Heart right ventricle (tissue), 16 donors: ENCODE measurements around the gene ATP11A. TPM values are rescaled to one million over a fixed set of nuclear protein-coding genes. Genes with fewer than 3 reads are reported as not detected.
A peak's percentile ranks its signal among the peaks of the same experiment; 100 is the strongest.

Source experiments
- ATAC-seq, 8 donors: fragments of 200-7000 bp; cut with Tn5 transposase; one replicate each; pipeline ENCODE4 v1.9.1; 2020; ENCODE audit warnings: mild to moderate bottlenecking in 8 of 8, moderate library complexity in 8 of 8, moderate number of reproducible peaks in 1 of 8
- DNase-seq, 2 donors: peaks; one replicate each; pipeline ENCODE4 v3.0.0-alpha.2; 2020
- H3K27ac ChIP-seq, 10 donors: fragments of 200-600 bp; sonication (generic) in 2 of 10; one replicate each; pipeline versions ENCODE4 v1.5.0 to v1.8.0; 2020 to 2022; ENCODE audit warnings: mild to moderate bottlenecking in 3 of 10
- H3K27me3 ChIP-seq, 7 donors: fragments of 200-600 bp; one replicate each; pipeline ENCODE4 v1.8.0; 2021 to 2022; ENCODE audit warnings: mild to moderate bottlenecking in 2 of 7
- H3K36me3 ChIP-seq, 9 donors: fragments of 200-600 bp; sonication (generic) in 1 of 9; one replicate each; pipeline versions ENCODE4 v1.5.0 to v1.8.0; 2020 to 2022; ENCODE audit warnings: mild to moderate bottlenecking in 2 of 9
- H3K4me1 ChIP-seq, 9 donors: fragments of 200-600 bp; sonication (generic) in 1 of 9; one replicate each; pipeline versions ENCODE4 v1.5.0 to v1.8.0; 2020 to 2022; ENCODE audit warnings: mild to moderate bottlenecking in 4 of 9
- H3K4me3 ChIP-seq, 10 donors: fragments of 200-600 bp; sonication (generic) in 2 of 10; one replicate each; pipeline versions ENCODE4 v1.5.0 to v1.8.0; 2020 to 2022; ENCODE audit warnings: mild to moderate bottlenecking in 7 of 10, moderate library complexity in 2 of 10
- H3K9me3 ChIP-seq, 11 donors: fragments of 200-600 bp in 10 of 11; sonication (generic) in 2 of 11; one replicate each; pipeline versions ENCODE4 v1.5.0 to v1.8.0; 2013 to 2022; ENCODE audit warnings: mild to moderate bottlenecking in 2 of 11, control low read depth in 1 of 11, moderate library complexity in 1 of 11
- WGBS, 2 donors: extraction: QIAGEN DNeasy Blood & Tissue Kit; methylation state at CpG; one replicate each; pipeline ENCODE4 v1.1.7; 2013; ENCODE audit warnings: inconsistent platforms in 1 of 2; 5-methylcytosine and 5-hydroxymethylcytosine counted together
- intact Hi-C, 10 donors: fragments of 100-400 bp; cut with DNase I; formaldehyde crosslinking; loops; one replicate each; pipeline versions ENCODE4 v1.11.1 to v1.14.2; 2022
- polyA plus RNA-seq, 2 donors: library from polyadenylated mRNA; stranded (reverse); fragments of 200-250 nt; gene quantifications; one replicate each; pipeline ENCODE4 v1.2.3, GENCODE V29; 2013
- total RNA-seq, 10 donors: library from RNA; stranded (reverse); fragmentation: NEBNext Ultra II Directional in 3 of 10; extraction: Animal tissue kit (Norgen Biotek cat#: 25700) in 3 of 10; gene quantifications; one replicate each; pipeline versions ENCODE4 v1.2.1 to v1.2.4, GENCODE V29; 2021 to 2023
- TF ChIP-seq, protein P1 (sequence below), 9 donors: fragments of 200-600 bp; sonication (generic) in 2 of 9; IDR thresholded peaks; one replicate each; pipeline versions ENCODE4 v1.5.0 to v1.8.0; 2021 to 2022; ENCODE audit warnings: antibody characterized with exemption in 9 of 9, mild to moderate bottlenecking in 5 of 9, moderate library complexity in 1 of 9
- donor health status: Arrhythmogenic right ventricular cardiomyopathy.
- donor health status: ischemic (EF 13 %, LVEDD 7.1; RV severe dilation, severe dysfunction).
- donor health status: healthy with polysubstance abuse.
- donor health status: DM: no; HTN: yes; CAD: no.
- donor health status: DM: no; HTN: no; CAD: no.
- donor health status: ischemic (EF 25% LVEDD 6.9; RV normal size, moderate dysfunction).
- donor health status: ischemic (EF 25% LVEDD 5.7; RV mildly dilated, moderate dysfunction).
- donor health status: healthy.
- donor health status: DM: yes; HTN: yes; CAD: no.
- donor health status: Ischemic cardiomyopathy.
- donor health status: ischemic (EF 35%, LVEDD 5.7; RV mildly dilated, moderate dysfunction).
- donor health status: nonischemic (EF 11% LVEDD 7.7; RV severe dilation, severe dysfunction).
- donor health status: DM: yes; HTN: yes; CAD: no.
- donor health status: PGD.
- donor health status: ischemic (EF 29% LVEDD 5.4; RV normal size, mild dysfunction).
- donor health status: nonischemic (EF 23%, LVEDD 6.1; RV moderate dilation, normal function).

ATP11A gene
- total and polyA plus RNA-seq, 12 donors = 20.0 to 164 (median 107) TPM

DNA sequence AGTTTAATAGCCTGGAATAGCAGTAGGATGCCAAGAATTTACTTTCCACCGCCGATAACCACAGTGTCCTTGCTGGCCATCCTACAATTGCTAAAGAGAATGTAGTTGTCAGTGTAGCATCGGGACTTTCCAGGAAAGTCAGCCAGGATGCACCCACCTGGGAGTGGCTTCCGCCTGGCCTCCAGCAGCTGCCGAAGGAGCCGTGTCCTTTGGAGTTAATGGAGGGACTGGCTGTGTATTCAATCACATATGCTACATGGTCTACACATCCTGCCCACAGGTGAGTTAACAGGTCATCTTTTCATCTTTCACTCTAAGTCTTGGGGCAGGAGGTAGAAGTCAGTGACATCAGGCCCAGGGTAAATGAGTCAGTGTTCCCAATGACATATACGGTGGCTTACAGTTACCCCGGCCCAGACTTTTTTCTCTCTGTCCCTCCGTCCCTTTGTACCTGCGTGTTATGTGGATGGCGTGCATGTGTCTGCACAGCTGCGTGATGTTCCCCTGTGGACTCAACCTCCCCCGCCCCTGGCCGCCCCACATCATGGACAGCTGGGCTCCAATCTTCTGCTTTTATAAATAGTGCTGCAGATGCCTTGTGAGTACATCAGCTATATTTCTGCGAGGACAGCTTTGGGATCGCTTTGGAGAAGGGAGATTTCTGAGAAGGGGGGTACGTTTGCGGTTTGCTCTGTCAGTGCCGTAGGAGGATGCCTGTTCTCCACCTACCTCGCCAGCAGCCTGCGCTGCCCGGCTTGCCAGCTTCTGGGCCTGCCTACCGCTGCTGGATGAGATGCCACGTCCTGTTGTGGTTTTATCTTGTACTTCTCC lies 63.1 kb downstream of the ATP11A start:
- H3K27me3 ChIP-seq = no peaks in the 10 kb centered on the region
- no peak for DNase-seq
- no peak overlapping the region for H3K4me3 ChIP-seq
- WGBS, 2 donors = 66 to 67% methylated on average over 24 of the region's 24 CpGs
- peak in 3 of 8 donors; percentile 46 to 59 (median 47) for ATAC-seq
- H3K36me3 ChIP-seq = no peaks in the 10 kb centered on the region
- peaks cover 0 to 5% (median 0%) of the 10 kb centered on the region in 11 donors for H3K9me3 ChIP-seq
- TF ChIP-seq, protein P1, sequence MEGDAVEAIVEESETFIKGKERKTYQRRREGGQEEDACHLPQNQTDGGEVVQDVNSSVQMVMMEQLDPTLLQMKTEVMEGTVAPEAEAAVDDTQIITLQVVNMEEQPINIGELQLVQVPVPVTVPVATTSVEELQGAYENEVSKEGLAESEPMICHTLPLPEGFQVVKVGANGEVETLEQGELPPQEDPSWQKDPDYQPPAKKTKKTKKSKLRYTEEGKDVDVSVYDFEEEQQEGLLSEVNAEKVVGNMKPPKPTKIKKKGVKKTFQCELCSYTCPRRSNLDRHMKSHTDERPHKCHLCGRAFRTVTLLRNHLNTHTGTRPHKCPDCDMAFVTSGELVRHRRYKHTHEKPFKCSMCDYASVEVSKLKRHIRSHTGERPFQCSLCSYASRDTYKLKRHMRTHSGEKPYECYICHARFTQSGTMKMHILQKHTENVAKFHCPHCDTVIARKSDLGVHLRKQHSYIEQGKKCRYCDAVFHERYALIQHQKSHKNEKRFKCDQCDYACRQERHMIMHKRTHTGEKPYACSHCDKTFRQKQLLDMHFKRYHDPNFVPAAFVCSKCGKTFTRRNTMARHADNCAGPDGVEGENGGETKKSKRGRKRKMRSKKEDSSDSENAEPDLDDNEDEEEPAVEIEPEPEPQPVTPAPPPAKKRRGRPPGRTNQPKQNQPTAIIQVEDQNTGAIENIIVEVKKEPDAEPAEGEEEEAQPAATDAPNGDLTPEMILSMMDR (IDR thresholded peaks at IDR 0.05) = peak in 1 of 9 donors; percentile 10
- H3K4me1 ChIP-seq = peaks cover 2 to 31% (median 22%) of the 10 kb centered on the region in 9 donors
- H3K27ac ChIP-seq = no peak overlapping the region
- intact Hi-C loops = no loop called here

DNA sequence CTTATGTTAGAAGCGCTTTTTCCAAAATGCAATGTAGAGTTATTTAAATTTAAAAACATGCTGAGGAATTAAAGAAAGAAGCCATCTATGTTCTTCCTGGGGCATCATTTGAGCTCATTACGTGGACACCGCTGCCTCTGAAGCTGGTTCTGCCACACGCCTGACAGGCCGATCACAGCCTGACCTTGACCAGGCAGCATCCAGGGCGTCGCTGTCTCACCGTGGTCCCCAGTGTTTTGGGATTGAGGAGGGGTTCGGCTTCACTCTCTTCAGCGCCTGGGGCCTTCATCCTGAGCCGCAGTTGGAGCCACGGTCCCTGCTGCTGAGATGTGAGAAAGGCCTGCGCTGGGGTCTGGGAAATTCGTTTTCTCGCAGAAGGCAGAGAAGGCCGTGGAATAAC lies 64.0 kb downstream of the ATP11A start:
- Histone ChIP-seq H3K4me1 (peaks cover 2 to 28% (median 22%) of the 10 kb centered on the region in 9 donors), H3K9me3 (peaks cover 0 to 5% (median 0%) of the 10 kb centered on the region in 11 donors), H3K4me3 (no peak overlapping the region), H3K27me3 (no peaks in the 10 kb centered on the region), H3K36me3 (no peaks in the 10 kb centered on the region), H3K27ac (no peak overlapping the region)
- WGBS, 2 donors = 86 to 87% methylated on average over 16 of the region's 16 CpGs
- TF ChIP-seq, protein P1 (IDR thresholded peaks at IDR 0.05) = no peak
- DNase-seq = no peak
- intact Hi-C loops = no loop called here
- ATAC-seq = no peak

DNA sequence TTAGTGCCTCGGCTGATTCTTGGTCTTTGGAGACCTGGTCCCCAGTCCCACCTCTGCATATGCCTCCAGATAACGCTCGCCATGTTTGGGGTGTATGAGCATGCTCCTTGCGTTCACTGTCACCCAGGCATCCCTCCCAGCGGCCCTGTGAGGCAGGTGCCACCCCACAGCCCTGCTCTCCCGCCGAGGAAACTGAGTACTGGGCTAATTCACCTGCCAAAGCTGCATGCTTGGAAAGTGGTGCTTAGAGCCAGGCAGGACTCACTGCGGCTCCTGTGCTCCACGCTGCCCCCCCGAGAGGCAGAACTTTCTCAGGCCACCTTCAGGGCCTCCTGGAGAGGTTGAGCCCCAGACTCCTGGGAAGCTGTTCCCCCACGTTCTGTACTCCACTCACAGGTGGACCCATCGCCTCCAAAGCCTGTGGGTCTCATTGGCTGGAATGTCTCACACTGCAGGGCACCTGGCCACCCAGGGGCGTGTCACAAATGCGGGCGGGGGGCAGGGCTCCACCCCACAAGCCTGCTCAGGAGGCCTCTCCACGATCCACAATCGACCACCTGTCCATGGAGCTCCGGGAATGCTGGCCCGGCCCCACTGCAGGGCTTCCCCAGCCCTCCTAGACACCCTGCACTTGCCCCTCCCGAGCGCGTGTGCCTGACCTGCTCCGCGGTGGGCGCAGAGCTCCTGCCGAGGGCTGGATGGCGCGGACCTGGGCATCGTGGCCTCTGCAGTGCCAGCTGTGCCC lies 64.6 kb downstream of the ATP11A start:
- Histone ChIP-seq H3K4me3 (no peak overlapping the region), H3K4me1 (peaks cover 0 to 24% (median 16%) of the 10 kb centered on the region in 9 donors), H3K36me3 (no peaks in the 10 kb centered on the region), H3K9me3 (peaks cover 0 to 5% (median 0%) of the 10 kb centered on the region in 11 donors), H3K27me3 (no peaks in the 10 kb centered on the region), H3K27ac (no peak overlapping the region)
- whole genome bisulfite sequencing, 2 donors = 94 to 95% methylated on average over 29 of the region's 29 CpGs
- no peak for DNase-seq
- ATAC-seq = peak in 4 of 8 donors; percentile 13 to 42 (median 24)
- TF ChIP-seq, protein P1 (IDR thresholded peaks at IDR 0.05) = no peak
- intact Hi-C loops = no loop called here

DNA sequence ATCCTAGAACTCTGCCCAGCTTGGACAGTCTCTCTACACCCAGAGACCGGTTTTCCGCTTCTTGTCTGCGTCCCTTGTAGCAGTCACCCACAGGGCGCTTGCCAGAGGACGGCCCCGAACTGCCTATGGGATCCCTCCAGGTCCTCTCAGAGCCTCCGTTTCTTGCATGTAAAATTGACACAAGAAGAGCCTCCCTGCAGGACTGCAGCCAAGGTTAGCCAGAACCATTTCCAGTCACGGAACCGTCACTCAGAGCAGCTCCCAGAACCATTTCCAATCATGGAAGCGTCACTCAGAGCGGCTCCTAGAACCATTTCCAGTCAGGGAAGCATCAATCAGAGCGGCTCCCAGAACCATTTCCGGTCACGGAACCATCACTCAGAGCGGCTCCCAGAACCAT lies 65.5 kb downstream of the ATP11A start:
- TF ChIP-seq, protein P1 (IDR thresholded peaks at IDR 0.05) = no peak
- WGBS, 2 donors = 86 to 90% methylated on average over 15 of the region's 15 CpGs
- peaks cover 0 to 5% (median 0%) of the 10 kb centered on the region in 11 donors for H3K9me3 ChIP-seq
- peaks cover 0 to 24% (median 15%) of the 10 kb centered on the region in 9 donors for H3K4me1 ChIP-seq
- DNase-seq (no peak), ATAC-seq (peak in 1 of 8 donors; percentile 19)
- no peaks in the 10 kb centered on the region for H3K36me3 ChIP-seq
- H3K27ac ChIP-seq = no peak overlapping the region
- H3K27me3 ChIP-seq = no peaks in the 10 kb centered on the region
- no peak overlapping the region for H3K4me3 ChIP-seq
- intact Hi-C loops = no loop called here
